B cell (primary cell): ENCODE results near the gene CHCHD6. TPM values are rescaled to one million over a fixed set of nuclear protein-coding genes. Genes with fewer than 3 reads are reported as not detected.
"Not testable (repeated sequence)": the region's sequence is repeated elsewhere in the genome, so short reads cannot be mapped to it uniquely, and the experiment has no call there.

ENCODE experiments used
- ATAC-seq: fragments of 200-7000 bp; cut with Tn5 transposase; one replicate; pipeline ENCODE4 v1.10.0; 2021; ENCODE audit warnings: low read depth, mild to moderate bottlenecking, moderate number of reproducible peaks, moderate library complexity
- CTCF ChIA-PET: fragments of 350-600 bp; sonication (Branson Sonifier 250); formaldehyde crosslinking; loops from one replicate; lab custom pipeline; 2021; ENCODE audit warnings: antibody characterized with exemption, inconsistent platforms; lab: Charles Lee
- POLR2A ChIA-PET: fragments of 350-600 bp; sonication (Branson Sonifier 250); formaldehyde crosslinking; loops from one replicate; lab custom pipeline; 2021; ENCODE audit warnings: antibody characterized with exemption; lab: Charles Lee
- DNase-seq: peaks from one replicate; pipeline ENCODE4 v3.0.0; 2013
- H2AFZ ChIP-seq: 2 replicates; pipeline ENCODE4 v1.6.1; 2012; ENCODE audit warnings: mild to moderate bottlenecking, low read depth, low read length; ENCODE audit not compliant: insufficient read depth, poor library complexity, severe bottlenecking
- H3K27ac ChIP-seq, 2 donors: 1 replicate in 1 of 2; 2 replicates in 1 of 2; pipeline ENCODE4 v1.5.1; 2012 to 2013; ENCODE audit warnings: low read length in 2 of 2, mild to moderate bottlenecking in 2 of 2, moderate library complexity in 1 of 2
- H3K27me3 ChIP-seq, 4 experiments: fragments of 200-600 bp in 1 of 4; sonication (generic) in 1 of 4; replicated peaks in 1 of 4; 1 replicate in 2 of 4; 2 replicates in 2 of 4; pipeline versions ENCODE4 v1.6.1 to v1.7.0; 2013 to 2016; ENCODE audit warnings: low read length in 3 of 4, mild to moderate bottlenecking in 2 of 4, mixed read lengths in 1 of 4, moderate library complexity in 1 of 4; ENCODE audit not compliant: insufficient read depth in 4 of 4, control insufficient read depth in 3 of 4; ENCODE audit errors: control extremely low read depth in 1 of 4
- H3K36me3 ChIP-seq, 2 experiments: replicated peaks in 1 of 2; 1 replicate in 1 of 2; 2 replicates in 1 of 2; pipeline versions ENCODE4 v1.6.1 to v1.7.1; 2013; ENCODE audit warnings: low read length in 1 of 2; ENCODE audit not compliant: insufficient read depth in 2 of 2, control insufficient read depth in 1 of 2; ENCODE audit errors: control extremely low read depth in 1 of 2, extremely low read depth in 1 of 2
- H3K4me1 ChIP-seq, 2 donors: fragments of 200-600 bp in 1 of 2; sonication (generic) in 1 of 2; 1 replicate in 1 of 2; 2 replicates in 1 of 2; pipeline versions ENCODE4 v1.5.1 to v1.6.1; 2013 to 2017; ENCODE audit warnings: low read length in 2 of 2; ENCODE audit not compliant: control insufficient read depth in 2 of 2, insufficient read depth in 2 of 2
- H3K4me2 ChIP-seq: replicated peaks from 2 replicates; pipeline ENCODE3; 2012; ENCODE audit warnings: mild to moderate bottlenecking, low read depth, low read length; ENCODE audit not compliant: poor library complexity, severe bottlenecking
- H3K4me3 ChIP-seq, 5 experiments: fragments of 200-600 bp in 1 of 5; sonication (generic) in 1 of 5; 1 replicate in 3 of 5; 2 replicates in 2 of 5; pipeline versions ENCODE4 v1.5.1 to v1.7.0; 2011 to 2016; ENCODE audit warnings: low read length in 4 of 5, mild to moderate bottlenecking in 4 of 5, low read depth in 2 of 5, control low read depth in 1 of 5, moderate library complexity in 1 of 5; ENCODE audit not compliant: insufficient read depth in 1 of 5; ENCODE audit errors: control extremely low read depth in 1 of 5, extremely low read depth in 1 of 5
- H3K79me2 ChIP-seq: fragments of 200-600 bp; sonication (generic); one replicate; pipeline ENCODE4 v1.6.0; 2016; ENCODE audit warnings: low read length; ENCODE audit not compliant: control insufficient read depth, insufficient read depth
- H3K9ac ChIP-seq: fragments of 200-600 bp; sonication (generic); 2 replicates; pipeline ENCODE4 v1.6.1; 2017; ENCODE audit warnings: mild to moderate bottlenecking, low read length, moderate library complexity
- H3K9me3 ChIP-seq, 3 donors: one replicate each; pipeline versions ENCODE4 v1.6.1 to v1.7.1; 2013; ENCODE audit warnings: low read length in 2 of 3; ENCODE audit not compliant: control insufficient read depth in 2 of 3, insufficient read depth in 1 of 3; ENCODE audit errors: control extremely low read depth in 1 of 3
- H4K20me1 ChIP-seq: 2 replicates; pipeline ENCODE4 v1.6.0; 2012; ENCODE audit warnings: mild to moderate bottlenecking, low read length; ENCODE audit not compliant: insufficient read depth, control insufficient read depth, poor library complexity, severe bottlenecking
- H3K27ac Mint-ChIP-seq: one replicate; pipeline ENCODE4 v1.8.0; 2021; ENCODE audit warnings: mixed read lengths
- H3K27me3 Mint-ChIP-seq: one replicate; pipeline ENCODE4 v1.8.0; 2021; ENCODE audit warnings: mixed read lengths
- H3K4me1 Mint-ChIP-seq: one replicate; pipeline ENCODE4 v1.8.0; 2021; ENCODE audit warnings: mixed read lengths
- H3K4me3 Mint-ChIP-seq: one replicate; pipeline ENCODE4 v1.8.0; 2021; ENCODE audit warnings: mixed read lengths
- H3K9me3 Mint-ChIP-seq: one replicate; pipeline ENCODE4 v1.8.0; 2022; ENCODE audit warnings: mixed read lengths; ENCODE audit not compliant: insufficient read depth
- EZH2 ChIP-seq: IDR thresholded peaks from 2 replicates; pipeline ENCODE4 v1.6.1; 2012; ENCODE audit warnings: borderline replicate concordance, low read depth, mild to moderate bottlenecking, moderate library complexity, low read length; ENCODE audit not compliant: insufficient read depth, poor library complexity, severe bottlenecking
- WGBS: methylation state at CpG from one replicate; pipeline ENCODE4 v1.1.5; 2013; ENCODE audit warnings: missing lambda C conversion rate; ENCODE audit not compliant: insufficient coverage; 5-methylcytosine and 5-hydroxymethylcytosine counted together
- intact Hi-C: fragments of 100-400 bp; cut with micrococcal nuclease; formaldehyde crosslinking; loops from one replicate; pipeline ENCODE4 v1.10.0; 2022
- polyA plus RNA-seq: library from polyadenylated mRNA; depleted of rRNA; stranded (reverse); fragments of >200 nt; gene quantifications from 2 replicates; pipeline ENCODE4 v1.2.3, GENCODE V29; 2012
- total RNA-seq, 2 donors: library from RNA; stranded (reverse); fragments of 120-200 nt in 1 of 2; gene quantifications; 1 replicate in 1 of 2; 2 replicates in 1 of 2; pipeline versions ENCODE4 v1.2.3 to v1.2.4, GENCODE V29; 2013 to 2022
- TF ChIP-seq, protein P1 (sequence below): fragments of 200-600 bp; IDR thresholded peaks from one replicate; pipeline ENCODE4 v1.8.0; 2022; ENCODE audit warnings: antibody characterized with exemption, mild to moderate bottlenecking

The CHCHD6 gene
- total and polyA plus RNA-seq, 2 donors (not counting 1 experiment from before 2014, with no cell fraction given): 8.0 to 13.5 TPM

DNA sequence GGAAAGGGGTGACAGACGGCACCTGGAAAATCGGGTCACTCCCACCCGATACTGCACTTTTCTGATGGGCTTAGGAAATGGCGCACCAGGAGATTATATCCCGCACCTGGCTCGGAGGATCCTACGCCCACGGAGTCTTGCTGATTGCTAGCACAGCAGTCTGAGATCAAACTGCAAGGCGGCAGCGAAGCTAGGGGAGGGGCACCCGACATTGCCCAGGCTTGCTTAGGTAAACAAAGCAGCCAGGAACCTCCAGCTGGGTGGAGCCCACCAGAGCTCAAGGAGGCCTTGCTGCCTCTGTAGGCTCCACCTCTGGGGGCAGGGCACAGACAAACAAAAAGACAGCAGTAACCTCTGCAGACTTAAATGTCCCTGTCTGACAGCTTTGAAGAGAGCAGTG, 97.3 kb downstream of the CHCHD6 start:
- ATAC-seq, H3K4me1 ChIP-seq, H3K4me2 ChIP-seq, H3K4me3 ChIP-seq, H3K27ac Mint-ChIP-seq, H3K27me3 Mint-ChIP-seq, H3K9ac ChIP-seq, DNase-seq, H3K9me3 Mint-ChIP-seq, H3K27ac ChIP-seq, H4K20me1 ChIP-seq, POLR2A ChIA-PET, H3K4me3 Mint-ChIP-seq, intact Hi-C loops, H2AFZ ChIP-seq, H3K36me3 ChIP-seq, H3K4me1 Mint-ChIP-seq, H3K27me3 ChIP-seq, CTCF ChIA-PET, H3K79me2 ChIP-seq: not testable (repeated sequence)
- 100% methylated on average over 10 of the region's 11 CpGs for WGBS
- peaks cover 0 to 14% (median 0%) of the 10 kb centered on the region in 3 donors for H3K9me3 ChIP-seq

DNA sequence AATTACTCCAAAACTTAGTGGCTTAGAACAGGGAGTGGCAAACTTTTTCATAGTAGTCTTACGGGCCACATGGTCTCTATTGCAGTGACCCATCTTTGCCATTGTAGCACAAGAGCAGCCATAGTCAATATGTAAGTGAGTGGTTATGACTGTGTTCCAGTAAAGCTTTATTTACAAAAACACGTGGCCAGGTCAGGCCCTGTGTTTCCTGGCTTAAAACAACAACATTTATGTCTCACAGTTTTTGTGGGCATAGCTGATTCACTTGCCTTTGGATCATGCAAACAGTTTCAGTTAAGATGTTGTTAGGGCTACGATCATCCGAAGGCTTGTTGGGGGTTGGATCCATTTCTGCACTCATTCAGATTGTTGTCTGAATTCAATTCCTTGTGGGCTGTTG, 103.8 kb downstream of the CHCHD6 start:
- H3K36me3 ChIP-seq: no peaks in the 10 kb centered on the region
- H3K9ac ChIP-seq: no peak overlapping the region
- DNase-seq (no peak), ATAC-seq (no peak)
- CTCF ChIA-PET: no interaction called here
- no peak overlapping the region for H3K4me3 ChIP-seq
- H3K4me1 Mint-ChIP-seq: no peaks in the 10 kb centered on the region
- intact Hi-C loops: no loop called here
- H3K27ac ChIP-seq: no peak overlapping the region
- H4K20me1 ChIP-seq: no peaks in the 10 kb centered on the region
- WGBS: 90% methylated on average over 3 of the region's 4 CpGs
- H3K9me3 Mint-ChIP-seq: peaks cover 3% of the 10 kb centered on the region
- H3K27me3 ChIP-seq: no peaks in the 10 kb centered on the region
- H3K79me2 ChIP-seq: no peaks in the 10 kb centered on the region
- H3K27ac Mint-ChIP-seq: no peak overlapping the region
- POLR2A ChIA-PET: no interaction called here
- H3K4me3 Mint-ChIP-seq: no peak overlapping the region
- no peaks in the 10 kb centered on the region for H3K4me1 ChIP-seq
- TF ChIP-seq, protein P1, sequence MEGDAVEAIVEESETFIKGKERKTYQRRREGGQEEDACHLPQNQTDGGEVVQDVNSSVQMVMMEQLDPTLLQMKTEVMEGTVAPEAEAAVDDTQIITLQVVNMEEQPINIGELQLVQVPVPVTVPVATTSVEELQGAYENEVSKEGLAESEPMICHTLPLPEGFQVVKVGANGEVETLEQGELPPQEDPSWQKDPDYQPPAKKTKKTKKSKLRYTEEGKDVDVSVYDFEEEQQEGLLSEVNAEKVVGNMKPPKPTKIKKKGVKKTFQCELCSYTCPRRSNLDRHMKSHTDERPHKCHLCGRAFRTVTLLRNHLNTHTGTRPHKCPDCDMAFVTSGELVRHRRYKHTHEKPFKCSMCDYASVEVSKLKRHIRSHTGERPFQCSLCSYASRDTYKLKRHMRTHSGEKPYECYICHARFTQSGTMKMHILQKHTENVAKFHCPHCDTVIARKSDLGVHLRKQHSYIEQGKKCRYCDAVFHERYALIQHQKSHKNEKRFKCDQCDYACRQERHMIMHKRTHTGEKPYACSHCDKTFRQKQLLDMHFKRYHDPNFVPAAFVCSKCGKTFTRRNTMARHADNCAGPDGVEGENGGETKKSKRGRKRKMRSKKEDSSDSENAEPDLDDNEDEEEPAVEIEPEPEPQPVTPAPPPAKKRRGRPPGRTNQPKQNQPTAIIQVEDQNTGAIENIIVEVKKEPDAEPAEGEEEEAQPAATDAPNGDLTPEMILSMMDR: no peak
- no peak for TF ChIP-seq EZH2
- H3K27me3 Mint-ChIP-seq: no peaks in the 10 kb centered on the region
- no peak overlapping the region for H3K4me2 ChIP-seq
- no peak overlapping the region for H2AFZ ChIP-seq
- H3K9me3 ChIP-seq: no peaks in the 10 kb centered on the region
